KOPT-K1 (cell line): ENCODE data around the gene YJU2.
"Not testable (repeated sequence)": the region's sequence is repeated elsewhere in the genome, so short reads cannot be mapped to it uniquely, and the experiment has no call there.

Experiments
- H3K27ac ChIP-seq: fragments of 200-600 bp; sonication (generic); 2 replicates; pipeline ENCODE4 v1.5.1; 2016; ENCODE audit warnings: antibody characterized with exemption, mild to moderate bottlenecking, low read depth, low read length; ENCODE audit not compliant: poor library complexity, severe bottlenecking
- H3K36me3 ChIP-seq: fragments of 200-600 bp; sonication (generic); 2 replicates; pipeline ENCODE4 v1.5.1; 2017; ENCODE audit warnings: antibody characterized with exemption, mild to moderate bottlenecking, low read length, moderate library complexity; ENCODE audit not compliant: insufficient read depth
- H3K9me3 ChIP-seq: fragments of 200-600 bp; sonication (generic); 2 replicates; pipeline ENCODE4 v1.5.1; 2017; ENCODE audit warnings: antibody characterized with exemption, low read length, mild to moderate bottlenecking; ENCODE audit not compliant: insufficient read depth, poor library complexity, severe bottlenecking

YJU2 gene

GRCh38 chr19:4217429-4218264, 29.2 kb upstream of the YJU2 start:
- Histone ChIP-seq H3K9me3 (no peaks in the 10 kb centered on the region), H3K36me3 (no peaks in the 10 kb centered on the region), H3K27ac (no peak overlapping the region)

DNA sequence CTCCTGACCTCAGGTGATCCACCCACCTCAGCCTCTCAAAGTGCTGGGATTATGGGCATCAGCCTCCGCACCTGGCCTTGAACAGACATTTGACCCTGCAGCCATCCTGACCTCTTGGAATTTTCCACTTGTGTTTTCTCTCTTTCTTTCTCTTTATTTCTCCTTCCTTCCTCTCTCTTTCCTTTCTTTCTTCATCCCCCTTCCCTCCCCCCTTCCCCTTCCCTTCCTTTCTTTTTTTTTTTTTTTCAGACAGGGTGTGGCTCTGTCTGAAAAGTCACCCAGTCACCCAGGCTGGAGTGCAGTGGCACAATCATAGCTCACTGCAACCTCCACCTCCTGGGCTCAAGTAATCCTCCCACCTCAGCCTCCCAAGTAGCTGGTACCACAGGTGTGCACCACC, 28.4 kb upstream of the YJU2 start:
- not testable (repeated sequence) for H3K27ac ChIP-seq, H3K9me3 ChIP-seq, H3K36me3 ChIP-seq

DNA sequence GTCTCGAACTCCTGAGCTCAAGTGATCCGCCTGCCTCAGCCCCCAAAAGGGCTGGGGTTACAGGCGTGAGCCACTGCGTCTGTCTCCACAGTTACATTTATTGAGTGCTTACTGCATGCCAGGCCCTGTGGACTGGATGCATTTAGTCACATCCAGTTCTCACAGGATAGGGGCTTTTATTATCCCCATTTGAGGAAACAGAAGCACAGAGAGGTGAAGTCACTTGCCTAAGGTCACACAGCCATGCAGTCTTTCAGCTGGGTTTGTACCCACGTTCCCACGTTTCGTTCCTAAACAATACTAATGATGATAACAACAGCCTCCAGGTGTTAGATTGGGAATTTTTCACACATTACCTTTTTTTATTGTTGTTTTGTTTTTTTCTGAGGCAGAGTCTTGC, 26.7 kb upstream of the YJU2 start:
- Histone ChIP-seq H3K27ac (no peak overlapping the region), H3K9me3 (no peaks in the 10 kb centered on the region), H3K36me3 (no peaks in the 10 kb centered on the region)

DNA sequence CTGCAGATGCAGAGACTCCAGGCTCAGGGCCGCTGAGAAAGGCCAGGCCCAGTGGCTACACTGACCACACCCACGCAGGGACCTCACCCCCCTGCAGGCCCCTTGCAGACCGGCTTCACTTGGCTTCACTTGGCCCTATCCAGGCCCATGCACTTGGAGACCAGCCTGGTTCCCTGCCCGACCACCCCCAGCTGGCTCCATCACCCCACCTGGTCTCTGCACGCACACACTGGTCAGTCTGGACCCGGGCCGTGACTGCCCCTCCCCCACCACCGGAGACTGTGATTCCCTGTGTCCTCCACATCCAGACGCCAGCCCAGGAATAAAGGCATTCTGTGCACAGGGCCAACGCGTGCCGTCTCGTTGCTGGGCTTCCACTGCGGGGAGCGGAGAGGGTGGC, 22.4 kb upstream of the YJU2 start:
- no peaks in the 10 kb centered on the region for H3K36me3 ChIP-seq

DNA sequence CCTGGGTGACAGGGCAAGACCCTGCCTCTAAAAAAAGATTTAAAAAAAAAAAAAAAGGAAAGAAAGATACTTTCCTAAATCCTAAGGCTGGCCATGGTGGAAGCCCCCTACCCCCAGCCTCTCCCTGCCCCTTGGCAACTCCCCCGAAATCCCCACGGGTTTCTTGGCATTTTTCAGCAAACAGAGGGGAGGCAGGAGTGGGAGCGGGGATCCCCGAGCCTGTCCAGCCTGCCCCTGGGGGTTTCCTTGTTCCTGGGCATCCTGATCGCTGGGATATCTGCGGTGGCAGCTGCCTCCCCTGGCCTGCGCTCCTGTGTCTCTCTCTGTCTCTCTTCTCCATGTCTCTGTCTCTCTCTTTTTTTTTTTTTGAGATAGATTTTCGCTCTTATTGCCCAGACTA, 21.0 kb upstream of the YJU2 start:
- Histone ChIP-seq H3K9me3 (no peaks in the 10 kb centered on the region), H3K36me3 (no peaks in the 10 kb centered on the region), H3K27ac (no peak overlapping the region)

More for the DNA sequence above, 22.4 kb upstream of the YJU2 start:
- H3K9me3 ChIP-seq, result no peaks in the 10 kb centered on the region
- H3K27ac ChIP-seq, result no peak overlapping the region

GRCh38 chr19:4227771-4228170, 19.1 kb upstream of the YJU2 start:
- H3K27ac ChIP-seq, result no peak overlapping the region
- no peaks in the 10 kb centered on the region for H3K9me3 ChIP-seq
- H3K36me3 ChIP-seq, result no peaks in the 10 kb centered on the region

- Histone ChIP-seq H3K36me3 (no peaks in the 10 kb centered on the region), H3K9me3 (no peaks in the 10 kb centered on the region), H3K27ac (no peak overlapping the region)
Measured at GRCh38 chr19:4228765-4229178, 18.1 kb upstream of the YJU2 start.

DNA sequence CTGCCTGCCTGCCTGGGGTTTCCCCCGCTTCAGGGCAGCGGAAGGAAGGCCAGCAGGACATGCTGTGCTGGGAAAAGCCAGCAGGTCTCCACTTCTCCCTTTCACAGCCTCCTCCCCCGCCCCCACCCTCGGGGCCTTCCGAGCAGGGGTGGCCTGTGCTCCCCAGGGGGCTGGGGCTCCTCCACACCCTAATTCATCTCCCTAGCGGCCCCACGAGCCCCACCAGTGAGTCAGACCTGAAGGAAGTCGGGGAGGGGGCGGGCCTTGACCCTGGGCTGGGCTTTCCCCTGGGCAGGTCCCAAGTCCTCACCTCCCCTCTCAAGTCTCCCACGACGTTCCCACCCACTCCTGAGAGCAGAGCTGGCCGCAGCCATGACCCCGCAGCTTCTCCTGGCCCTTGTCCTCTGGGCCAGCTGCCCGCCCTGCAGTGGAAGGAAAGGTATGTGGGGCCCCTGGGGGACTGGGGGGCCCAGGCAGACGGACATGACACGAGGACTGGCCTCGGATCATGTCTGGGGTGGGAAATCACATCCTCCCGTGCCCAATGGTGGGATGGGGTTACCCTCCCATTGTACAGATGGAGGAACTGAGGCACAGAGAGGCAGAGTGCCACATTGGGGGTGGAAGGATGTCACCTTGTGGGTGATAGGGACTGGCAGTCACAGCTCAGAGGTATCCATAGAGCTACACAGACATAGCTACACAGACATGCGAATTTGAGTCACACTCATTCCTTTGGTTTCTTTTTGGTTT, 17.5 kb upstream of the YJU2 start, which contains the start of gene EBI3:
Gene EBI3, plus strand, starts transcription at position 345 of the 753 bp plus-strand sequence. Its CDS starts 28 bp downstream, at position 373.
- Histone ChIP-seq H3K27ac (no peak within 1 kb of the TSS), H3K36me3 (no peaks in the 10 kb centered on the region), H3K9me3 (no peaks in the 10 kb centered on the region)

DNA sequence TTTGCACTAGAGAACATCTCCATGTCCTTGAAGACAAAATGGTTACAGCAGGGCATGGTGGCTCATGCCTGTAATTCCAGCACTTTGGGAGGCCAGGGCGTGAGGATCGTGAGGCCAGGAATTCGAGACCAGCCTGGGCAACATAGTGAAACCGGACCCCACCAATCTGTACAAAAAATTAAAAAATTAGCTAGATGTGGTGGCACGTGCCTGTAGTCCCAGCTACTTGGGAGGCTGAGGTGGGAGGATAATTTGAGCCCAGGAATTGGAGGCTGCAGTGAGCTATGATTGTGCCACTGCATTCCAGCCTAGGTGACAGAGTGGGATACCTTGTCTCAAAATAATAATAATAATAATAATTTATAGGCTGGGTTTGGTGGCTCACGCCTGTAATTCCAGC, 16.6 kb upstream of the YJU2 start:
- H3K27ac ChIP-seq, H3K36me3 ChIP-seq, H3K9me3 ChIP-seq: not testable (repeated sequence)

DNA sequence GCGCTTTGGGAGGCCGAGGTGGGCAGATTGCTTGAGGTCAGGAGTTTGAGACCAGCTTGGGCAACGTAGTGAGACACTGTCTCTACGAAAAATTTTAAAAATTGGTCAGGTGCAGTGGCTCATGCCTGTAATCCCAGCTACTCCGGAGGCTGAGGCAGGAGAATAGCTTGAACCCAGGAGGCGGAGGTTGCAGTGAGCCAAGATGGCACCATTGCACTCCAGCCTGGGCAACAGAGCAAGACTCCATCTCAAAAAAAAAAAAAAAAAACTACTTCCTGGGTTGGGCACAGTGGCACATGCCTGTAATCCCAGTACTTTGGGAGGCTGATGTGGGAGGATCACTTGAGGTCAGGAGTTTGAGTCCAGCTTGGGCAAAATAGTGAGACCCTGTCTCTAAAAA, 15.4 kb upstream of the YJU2 start:
- H3K9me3 ChIP-seq, H3K36me3 ChIP-seq, H3K27ac ChIP-seq: not testable (repeated sequence)

DNA sequence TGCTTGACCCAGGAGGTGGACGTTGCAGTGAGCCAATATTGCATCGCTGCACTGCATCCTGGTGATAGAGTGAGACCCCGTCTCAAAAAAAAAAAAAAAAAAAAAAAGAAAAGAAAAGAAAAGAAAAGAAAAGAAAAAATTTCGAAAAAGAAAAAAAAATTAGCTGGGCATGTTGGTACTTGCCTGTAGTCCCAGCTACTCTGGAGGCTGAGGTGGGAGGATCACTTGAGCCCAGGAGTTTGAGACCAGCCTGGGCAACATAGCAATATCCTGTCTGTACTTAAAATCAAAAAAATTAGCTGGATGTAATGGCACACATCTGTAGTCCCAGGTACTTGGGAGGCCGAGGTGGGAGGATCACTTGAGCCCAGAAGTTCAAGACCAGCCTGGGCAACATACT, 14.7 kb upstream of the YJU2 start:
- not testable (repeated sequence) for H3K9me3 ChIP-seq, H3K36me3 ChIP-seq, H3K27ac ChIP-seq

GRCh38 chr19:4232614-4233281, 14.1 kb upstream of the YJU2 start:
- no peaks in the 10 kb centered on the region for H3K36me3 ChIP-seq
- no peak overlapping the region for H3K27ac ChIP-seq
- H3K9me3 ChIP-seq, result no peaks in the 10 kb centered on the region

GRCh38 chr19:4233282-4233853, 13.5 kb upstream of the YJU2 start:
- Histone ChIP-seq H3K9me3 (no peaks in the 10 kb centered on the region), H3K27ac (no peak overlapping the region), H3K36me3 (no peaks in the 10 kb centered on the region)

DNA sequence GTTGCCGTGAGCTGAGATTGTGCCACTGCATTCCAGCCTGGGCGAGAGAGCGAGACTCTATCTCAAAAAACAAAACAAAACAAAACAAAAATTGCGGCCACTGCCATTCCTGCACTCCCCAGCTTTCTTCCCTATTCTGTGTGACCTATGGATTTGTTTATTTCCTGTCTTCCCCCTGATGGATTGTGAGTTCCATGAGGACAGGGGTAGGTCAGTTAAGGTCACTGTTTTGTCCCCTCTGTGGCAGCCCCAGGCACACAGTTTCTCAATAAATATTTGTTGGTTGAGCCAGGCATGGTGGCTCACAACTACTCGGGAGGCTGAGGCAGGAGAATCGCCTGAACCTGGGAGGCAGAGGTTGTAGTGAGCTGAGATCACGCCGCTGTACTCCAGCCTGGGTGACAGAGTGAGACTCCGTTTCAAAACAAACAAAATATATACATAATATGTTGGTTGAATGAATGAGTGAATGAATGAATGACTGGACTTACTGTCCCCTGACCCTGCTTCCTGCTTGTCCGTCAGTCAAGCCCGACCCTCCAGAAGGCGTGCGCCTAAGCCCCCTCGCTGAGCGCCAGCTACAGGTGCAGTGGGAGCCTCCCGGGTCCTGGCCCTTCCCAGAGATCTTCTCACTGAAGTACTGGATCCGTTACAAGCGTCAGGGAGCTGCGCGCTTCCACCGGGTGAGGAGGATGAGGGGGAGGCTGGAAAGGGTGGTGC, 12.6 kb upstream of the YJU2 start:
- no peaks in the 10 kb centered on the region for H3K36me3 ChIP-seq
- no peaks in the 10 kb centered on the region for H3K9me3 ChIP-seq
- H3K27ac ChIP-seq, result no peak overlapping the region

GRCh38 chr19:4234862-4235201, 12.0 kb upstream of the YJU2 start:
- H3K27ac ChIP-seq, result no peak overlapping the region
- no peaks in the 10 kb centered on the region for H3K36me3 ChIP-seq
- no peaks in the 10 kb centered on the region for H3K9me3 ChIP-seq
